Astrocyte of the cerebellum (primary cell): ENCODE results near the gene AUNIP.

Source experiments
- DNase-seq: peaks from one replicate; pipeline ENCODE4 v3.0.0-alpha.2; 2011; ENCODE audit warnings: low read depth
- H3K4me3 ChIP-seq: 2 replicates; pipeline ENCODE4 v1.5.1; 2011; ENCODE audit warnings: mild to moderate bottlenecking, low read depth, low read length, moderate library complexity
- CTCF ChIP-seq: IDR thresholded peaks from 2 replicates; pipeline ENCODE4 v1.5.1; 2012; ENCODE audit warnings: low read length, low read depth, moderate library complexity, mild to moderate bottlenecking; ENCODE audit errors: missing control alignments
- in situ Hi-C: cut with HindIII; loops from 2 replicates; pipeline ENCODE4 v1.10.0; 2017; ENCODE audit warnings: low sequenced_read_pairs

AUNIP gene

GRCh38 chr1:25898223-25899015 is 39.2 kb upstream of the AUNIP start:
- H3K4me3 ChIP-seq = no peak overlapping the region
- in situ Hi-C loops = loop anchor here (5.0 kb wide), 2 partner anchors 51 to 99 kb away; partner anchors contain the start of gene PAFAH2
- no peak for DNase-seq
- no peak for TF ChIP-seq CTCF

GRCh38 chr1:25897754-25898153 is 38.5 kb upstream of the AUNIP start:
- in situ Hi-C loops = loop anchor here (5.0 kb wide), 2 partner anchors 50 to 100 kb away; partner anchors contain the start of gene PAFAH2
- H3K4me3 ChIP-seq = no peak overlapping the region
- TF ChIP-seq CTCF = no peak
- no peak for DNase-seq

- in situ Hi-C loops = loop anchor here (5.0 kb wide), 2 partner anchors 49 to 101 kb away; partner anchors contain the start of gene PAFAH2
- DNase-seq = no peak
- no peak overlapping the region for H3K4me3 ChIP-seq
- TF ChIP-seq CTCF = no peak
These were observed 37.0 kb upstream of the AUNIP start for GRCh38 chr1:25896266-25896665.

GRCh38 chr1:25895365-25895990 is 36.2 kb upstream of the AUNIP start:
- peak; percentile 98 for TF ChIP-seq CTCF
- no peak overlapping the region for H3K4me3 ChIP-seq
- in situ Hi-C loops = loop anchor here (5.0 kb wide), 2 partner anchors 48 to 102 kb away; partner anchors contain the start of gene PAFAH2
- peak; percentile 85 for DNase-seq

GRCh38 chr1:25893116-25893515 is 33.9 kb upstream of the AUNIP start:
- in situ Hi-C loops = no loop called here
- no peak for TF ChIP-seq CTCF
- H3K4me3 ChIP-seq = no peak overlapping the region
- DNase-seq = no peak

- in situ Hi-C loops = no loop called here
- no peak for TF ChIP-seq CTCF
- no peak overlapping the region for H3K4me3 ChIP-seq
- DNase-seq = no peak
These were observed 32.3 kb upstream of the AUNIP start for GRCh38 chr1:25891606-25892005.
